Lower leg skin (tissue), 3 donors: ENCODE data around the gene ANK3.

Experiments
- POLR2A ChIP-seq, 2 donors: fragments of 450-650 bp; IDR thresholded peaks; one replicate each; pipeline ENCODE4 v1.6.1; 2016 to 2017; ENCODE audit warnings: antibody characterized with exemption in 2 of 2, mild to moderate bottlenecking in 1 of 2, moderate library complexity in 1 of 2
- TF ChIP-seq, protein P1 (sequence below), 3 donors: fragments of 450-650 bp; IDR thresholded peaks; one replicate each; pipeline ENCODE4 v1.5.1; 2016; ENCODE audit warnings: antibody characterized with exemption in 3 of 3, mild to moderate bottlenecking in 3 of 3, moderate library complexity in 2 of 3

DNA sequence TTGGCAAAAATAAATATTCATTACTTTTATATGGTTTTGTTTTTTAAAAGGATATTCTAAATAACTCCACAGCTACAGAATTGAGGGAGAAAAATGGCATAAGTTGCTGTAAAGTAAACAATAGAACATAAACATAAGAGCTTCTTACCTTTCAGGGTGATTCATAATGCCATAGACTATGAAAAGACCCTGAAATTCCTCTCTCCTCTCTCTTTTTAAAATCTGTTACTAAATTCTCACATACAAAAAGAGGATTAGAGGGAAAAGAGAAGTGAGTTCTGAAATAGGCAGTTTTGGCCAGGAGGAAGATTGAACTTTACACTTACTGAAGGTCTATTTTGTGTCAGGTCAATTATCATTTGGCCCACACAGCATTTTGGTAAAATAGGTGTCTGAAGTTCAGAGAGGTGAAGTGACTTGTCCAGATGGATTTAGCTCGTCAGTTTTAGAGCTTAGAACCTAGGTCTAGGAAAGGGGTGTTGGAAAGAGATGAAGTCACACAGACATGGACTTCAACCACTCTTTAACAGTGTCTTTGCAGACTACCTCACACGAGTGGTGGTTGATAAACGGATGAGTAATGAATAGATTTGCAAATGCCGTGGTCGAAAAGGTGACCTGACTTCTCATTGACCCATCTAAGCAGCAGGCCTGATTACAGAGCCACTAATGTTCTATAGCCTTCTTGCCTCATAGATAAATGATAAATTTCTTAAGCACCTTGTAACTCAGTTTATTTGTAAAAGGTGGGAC, 292.7 kb downstream of the ANK3 start:
- no peak for TF ChIP-seq POLR2A (IDR thresholded peaks at IDR 0.05)
- TF ChIP-seq, protein P1, sequence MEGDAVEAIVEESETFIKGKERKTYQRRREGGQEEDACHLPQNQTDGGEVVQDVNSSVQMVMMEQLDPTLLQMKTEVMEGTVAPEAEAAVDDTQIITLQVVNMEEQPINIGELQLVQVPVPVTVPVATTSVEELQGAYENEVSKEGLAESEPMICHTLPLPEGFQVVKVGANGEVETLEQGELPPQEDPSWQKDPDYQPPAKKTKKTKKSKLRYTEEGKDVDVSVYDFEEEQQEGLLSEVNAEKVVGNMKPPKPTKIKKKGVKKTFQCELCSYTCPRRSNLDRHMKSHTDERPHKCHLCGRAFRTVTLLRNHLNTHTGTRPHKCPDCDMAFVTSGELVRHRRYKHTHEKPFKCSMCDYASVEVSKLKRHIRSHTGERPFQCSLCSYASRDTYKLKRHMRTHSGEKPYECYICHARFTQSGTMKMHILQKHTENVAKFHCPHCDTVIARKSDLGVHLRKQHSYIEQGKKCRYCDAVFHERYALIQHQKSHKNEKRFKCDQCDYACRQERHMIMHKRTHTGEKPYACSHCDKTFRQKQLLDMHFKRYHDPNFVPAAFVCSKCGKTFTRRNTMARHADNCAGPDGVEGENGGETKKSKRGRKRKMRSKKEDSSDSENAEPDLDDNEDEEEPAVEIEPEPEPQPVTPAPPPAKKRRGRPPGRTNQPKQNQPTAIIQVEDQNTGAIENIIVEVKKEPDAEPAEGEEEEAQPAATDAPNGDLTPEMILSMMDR (IDR thresholded peaks at IDR 0.05): no peak
